ENCODE data around the gene PTPRM.

Gene PTPRM

DNA sequence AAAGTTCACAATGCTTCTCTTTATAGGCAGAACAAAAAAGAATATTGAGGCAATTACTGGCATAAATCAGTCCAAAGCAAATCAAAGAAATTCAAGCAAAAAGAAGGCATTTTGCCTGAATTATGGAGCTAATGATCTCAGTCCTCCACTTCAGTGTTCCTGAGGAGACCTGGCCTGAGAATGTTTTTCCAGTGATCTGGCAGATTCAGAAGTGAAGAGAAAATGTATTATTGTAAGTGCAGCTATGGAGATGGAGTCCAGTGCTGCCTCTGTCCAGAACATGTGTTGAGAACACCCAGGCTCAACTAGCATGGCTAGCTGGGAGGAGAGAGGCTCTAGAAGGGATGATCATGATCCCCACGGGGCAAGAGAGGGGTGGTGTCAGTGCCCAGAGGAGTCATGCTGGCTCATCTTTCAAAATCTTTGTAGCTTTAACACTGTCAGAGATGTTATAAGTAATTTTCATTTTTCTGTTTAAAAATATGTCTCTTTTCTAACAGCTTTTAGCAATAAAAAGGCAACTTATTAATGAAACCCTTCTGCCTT lies 675.1 kb downstream of the PTPRM start:
- no peak overlapping the region for H3K4me3 ChIP-seq (ENCODE audit: low read depth in 1 of 2, low read length in 1 of 2)
- TF ChIP-seq, protein P1, sequence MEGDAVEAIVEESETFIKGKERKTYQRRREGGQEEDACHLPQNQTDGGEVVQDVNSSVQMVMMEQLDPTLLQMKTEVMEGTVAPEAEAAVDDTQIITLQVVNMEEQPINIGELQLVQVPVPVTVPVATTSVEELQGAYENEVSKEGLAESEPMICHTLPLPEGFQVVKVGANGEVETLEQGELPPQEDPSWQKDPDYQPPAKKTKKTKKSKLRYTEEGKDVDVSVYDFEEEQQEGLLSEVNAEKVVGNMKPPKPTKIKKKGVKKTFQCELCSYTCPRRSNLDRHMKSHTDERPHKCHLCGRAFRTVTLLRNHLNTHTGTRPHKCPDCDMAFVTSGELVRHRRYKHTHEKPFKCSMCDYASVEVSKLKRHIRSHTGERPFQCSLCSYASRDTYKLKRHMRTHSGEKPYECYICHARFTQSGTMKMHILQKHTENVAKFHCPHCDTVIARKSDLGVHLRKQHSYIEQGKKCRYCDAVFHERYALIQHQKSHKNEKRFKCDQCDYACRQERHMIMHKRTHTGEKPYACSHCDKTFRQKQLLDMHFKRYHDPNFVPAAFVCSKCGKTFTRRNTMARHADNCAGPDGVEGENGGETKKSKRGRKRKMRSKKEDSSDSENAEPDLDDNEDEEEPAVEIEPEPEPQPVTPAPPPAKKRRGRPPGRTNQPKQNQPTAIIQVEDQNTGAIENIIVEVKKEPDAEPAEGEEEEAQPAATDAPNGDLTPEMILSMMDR (IDR thresholded peaks at IDR 0.05), result no peak
- no peaks in the 10 kb centered on the region for H3K36me3 ChIP-seq
- H3K4me1 ChIP-seq (ENCODE audit: control insufficient read depth in 1 of 2, insufficient read depth in 1 of 2, low read depth in 1 of 2, low read length in 1 of 2), result no peaks in the 10 kb centered on the region
- no peak overlapping the region for H3K27ac ChIP-seq
- H3K9me3 ChIP-seq, result no peaks in the 10 kb centered on the region
- no peaks in the 10 kb centered on the region for H3K27me3 ChIP-seq

DNA sequence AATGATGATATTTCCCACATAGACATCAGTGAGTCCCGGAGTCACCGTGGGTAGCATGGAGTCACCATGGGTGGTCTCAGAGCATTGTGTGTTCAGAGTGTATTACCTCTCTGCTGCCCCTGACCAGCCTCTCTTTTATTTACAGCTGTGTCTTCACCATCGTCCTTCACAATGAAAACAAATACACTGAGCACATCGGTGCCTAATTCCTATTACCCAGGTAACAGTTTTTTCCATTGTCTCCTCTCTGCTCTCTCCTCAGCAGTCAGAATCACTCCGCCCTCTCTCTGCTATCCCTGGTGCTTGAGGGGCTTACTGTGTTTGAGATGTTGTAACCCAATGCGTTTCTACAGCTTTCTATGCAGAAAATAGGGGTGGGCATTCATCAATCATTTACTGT lies 680.6 kb downstream of the PTPRM start:
- Histone ChIP-seq H3K27ac (no peak overlapping the region), H3K27me3 (no peaks in the 10 kb centered on the region)
- TF ChIP-seq, protein P1 (IDR thresholded peaks at IDR 0.05), result no peak

DNA sequence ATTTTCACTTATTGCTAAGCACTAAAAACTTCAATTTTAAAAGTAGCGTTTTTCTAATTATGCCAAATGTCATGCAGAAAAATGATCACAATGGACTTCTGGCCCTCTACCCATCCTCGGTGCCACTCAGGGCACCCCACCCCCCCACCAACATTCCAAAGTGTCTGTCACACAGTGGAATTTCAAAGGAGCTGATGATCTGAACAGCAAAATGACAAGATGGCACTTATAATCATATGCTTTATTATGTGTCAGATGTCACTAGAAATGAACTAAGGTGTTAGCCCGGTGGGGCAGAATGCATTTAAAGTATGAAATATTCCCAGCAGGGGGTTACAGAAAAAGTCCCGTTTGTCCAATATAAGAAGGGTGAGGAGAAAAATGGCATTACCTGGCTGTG lies 681.5 kb downstream of the PTPRM start:
- H3K36me3 ChIP-seq, result no peaks in the 10 kb centered on the region
- H3K4me3 ChIP-seq (ENCODE audit: low read depth in 1 of 2, low read length in 1 of 2), result no peak overlapping the region
- H3K27ac ChIP-seq, result no peak overlapping the region
- no peaks in the 10 kb centered on the region for H3K9me3 ChIP-seq
- TF ChIP-seq, protein P1 (IDR thresholded peaks at IDR 0.05), result no peak
- no peaks in the 10 kb centered on the region for H3K4me1 ChIP-seq (ENCODE audit: control insufficient read depth in 1 of 2, insufficient read depth in 1 of 2, low read depth in 1 of 2, low read length in 1 of 2)
- no peaks in the 10 kb centered on the region for H3K27me3 ChIP-seq

More for the DNA sequence above, 680.6 kb downstream of the PTPRM start:
- Histone ChIP-seq H3K4me3 (ENCODE audit: low read depth in 1 of 2, low read length in 1 of 2) (no peak overlapping the region), H3K36me3 (no peaks in the 10 kb centered on the region), H3K9me3 (no peaks in the 10 kb centered on the region), H3K4me1 (ENCODE audit: control insufficient read depth in 1 of 2, insufficient read depth in 1 of 2, low read depth in 1 of 2, low read length in 1 of 2) (no peaks in the 10 kb centered on the region)

DNA sequence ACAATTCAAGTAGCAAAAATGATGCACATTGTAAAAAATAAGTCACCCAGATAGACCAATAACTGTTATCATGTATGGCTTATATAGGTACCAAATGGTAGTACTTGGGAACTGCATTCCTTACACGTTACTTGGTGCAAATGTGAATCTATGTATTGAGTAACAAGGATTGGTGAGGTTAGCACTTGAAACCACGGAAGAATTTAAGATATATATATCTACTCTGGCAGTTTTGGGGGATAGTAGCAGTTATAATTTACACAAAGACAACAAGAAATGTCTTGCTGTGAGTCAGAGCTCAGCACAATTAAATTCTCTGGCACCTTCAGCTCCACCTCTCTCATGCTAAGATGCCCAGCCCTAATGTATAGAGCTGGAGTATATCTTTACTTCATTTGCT lies 682.7 kb downstream of the PTPRM start:
- H3K27me3 ChIP-seq, result no peaks in the 10 kb centered on the region
- no peak overlapping the region for H3K27ac ChIP-seq
- TF ChIP-seq, protein P1 (IDR thresholded peaks at IDR 0.05), result no peak
- no peaks in the 10 kb centered on the region for H3K4me1 ChIP-seq (ENCODE audit: control insufficient read depth in 1 of 2, insufficient read depth in 1 of 2, low read depth in 1 of 2, low read length in 1 of 2)
- H3K36me3 ChIP-seq, result no peaks in the 10 kb centered on the region
- no peak overlapping the region for H3K4me3 ChIP-seq (ENCODE audit: low read depth in 1 of 2, low read length in 1 of 2)
- no peaks in the 10 kb centered on the region for H3K9me3 ChIP-seq

DNA sequence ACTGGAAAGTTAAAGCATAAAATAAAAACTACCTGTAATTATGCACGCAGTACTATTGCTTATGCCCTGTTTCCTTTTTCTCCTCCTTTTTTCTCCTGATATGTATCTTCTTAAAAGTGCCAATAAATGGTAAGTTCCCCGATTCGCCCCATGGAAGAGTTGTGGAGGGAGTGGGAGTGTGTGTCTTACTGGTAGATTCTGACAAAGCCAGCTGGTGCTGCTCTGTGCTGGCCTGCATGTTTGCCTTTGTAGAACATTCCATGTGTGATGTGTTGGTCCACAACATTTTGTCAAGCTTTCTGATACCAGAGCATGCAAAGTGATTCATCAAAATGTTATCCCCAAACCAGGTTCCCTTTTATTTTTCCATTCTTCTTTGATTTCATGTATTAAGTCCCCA lies 685.3 kb downstream of the PTPRM start:
- Histone ChIP-seq H3K36me3 (no peaks in the 10 kb centered on the region), H3K27me3 (no peaks in the 10 kb centered on the region), H3K27ac (no peak overlapping the region), H3K4me1 (ENCODE audit: control insufficient read depth in 1 of 2, insufficient read depth in 1 of 2, low read depth in 1 of 2, low read length in 1 of 2) (no peaks in the 10 kb centered on the region), H3K9me3 (no peaks in the 10 kb centered on the region), H3K4me3 (ENCODE audit: low read depth in 1 of 2, low read length in 1 of 2) (no peak overlapping the region)
- TF ChIP-seq, protein P1 (IDR thresholded peaks at IDR 0.05), result no peak

DNA sequence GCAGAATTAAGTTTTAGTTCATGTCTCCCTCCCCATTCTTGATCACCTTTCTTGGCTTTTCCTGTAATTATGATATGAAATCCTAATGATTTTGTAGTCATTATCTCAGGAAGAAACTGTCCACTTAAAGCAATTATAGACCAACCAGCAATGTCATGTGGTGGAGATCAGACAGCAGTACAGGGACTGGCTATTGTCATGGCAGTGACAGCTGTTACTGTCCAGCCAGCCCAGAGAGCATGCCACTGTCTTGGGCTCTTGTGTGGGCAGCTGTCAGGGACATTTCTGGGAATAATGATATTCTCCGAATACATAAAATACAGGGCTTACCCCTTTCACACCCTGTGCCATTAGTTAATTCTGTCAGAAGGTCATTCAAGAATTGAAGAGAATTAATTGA lies 686.8 kb downstream of the PTPRM start:
- H3K4me1 ChIP-seq (ENCODE audit: control insufficient read depth in 1 of 2, insufficient read depth in 1 of 2, low read depth in 1 of 2, low read length in 1 of 2), result no peaks in the 10 kb centered on the region
- H3K27me3 ChIP-seq, result no peaks in the 10 kb centered on the region
- H3K27ac ChIP-seq, result no peak overlapping the region

More for the DNA sequence above, 686.8 kb downstream of the PTPRM start:
- Histone ChIP-seq H3K36me3 (no peaks in the 10 kb centered on the region), H3K9me3 (no peaks in the 10 kb centered on the region), H3K4me3 (ENCODE audit: low read depth in 1 of 2, low read length in 1 of 2) (no peak overlapping the region)
- TF ChIP-seq, protein P1 (IDR thresholded peaks at IDR 0.05), result no peak

Data from neutrophil (primary cell).